Liver (tissue), 3 donors: ENCODE data around the gene ATP6V0D1.

ENCODE experiments used
- FOXA1 ChIP-seq: IDR thresholded peaks from 2 replicates; pipeline ENCODE4 v1.6.1; 2016; ENCODE audit warnings: antibody characterized with exemption
- GABPA ChIP-seq, 2 donors: IDR thresholded peaks in 1 of 2; conservative IDR thresholded peaks in 1 of 2; 2 replicates each; pipeline ENCODE4 v1.6.1; 2016; ENCODE audit warnings: antibody characterized with exemption in 2 of 2, mild to moderate bottlenecking in 1 of 2, moderate library complexity in 1 of 2
- HNF4G ChIP-seq: IDR thresholded peaks from 2 replicates; pipeline ENCODE4 v1.6.1; 2016; ENCODE audit warnings: antibody characterized with exemption
- JUND ChIP-seq, 2 donors: IDR thresholded peaks; 2 replicates each; pipeline ENCODE4 v1.6.1; 2016; ENCODE audit warnings: antibody characterized with exemption in 2 of 2
- MAX ChIP-seq: IDR thresholded peaks from 2 replicates; pipeline ENCODE4 v1.6.1; 2016; ENCODE audit warnings: antibody characterized with exemption
- RAD21 ChIP-seq, 2 donors: IDR thresholded peaks; 2 replicates each; pipeline ENCODE4 v1.6.1; 2016; ENCODE audit warnings: antibody characterized with exemption in 2 of 2, mild to moderate bottlenecking in 2 of 2
- REST ChIP-seq: IDR thresholded peaks from 2 replicates; pipeline ENCODE4 v1.6.1; 2016; ENCODE audit warnings: antibody characterized with exemption, mild to moderate bottlenecking
- RXRA ChIP-seq, 2 donors: IDR thresholded peaks; 2 replicates each; pipeline ENCODE4 v1.6.1; 2017 to 2018; ENCODE audit warnings: antibody characterized with exemption in 2 of 2, mild to moderate bottlenecking in 1 of 2
- SP1 ChIP-seq: IDR thresholded peaks from 2 replicates; pipeline ENCODE4 v1.6.1; 2018; ENCODE audit warnings: antibody characterized with exemption, mild to moderate bottlenecking
- TAF1 ChIP-seq: conservative IDR thresholded peaks from 2 replicates; pipeline ENCODE4 v1.6.1; 2016; ENCODE audit warnings: antibody characterized with exemption, mild to moderate bottlenecking
- TF ChIP-seq, protein P1 (sequence below): fragments of 150-350 bp; IDR thresholded peaks from 2 replicates; pipeline ENCODE4 v1.5.1; 2017; ENCODE audit warnings: improper control_type of control experiment, low read depth, low read length; ENCODE audit not compliant: missing input control
- TF ChIP-seq, protein P2 (sequence below): IDR thresholded peaks from 2 replicates; pipeline ENCODE4 v1.6.1; 2016; ENCODE audit warnings: antibody characterized with exemption
- donor health status: healthy.
- donor health status: healthy.

DNA sequence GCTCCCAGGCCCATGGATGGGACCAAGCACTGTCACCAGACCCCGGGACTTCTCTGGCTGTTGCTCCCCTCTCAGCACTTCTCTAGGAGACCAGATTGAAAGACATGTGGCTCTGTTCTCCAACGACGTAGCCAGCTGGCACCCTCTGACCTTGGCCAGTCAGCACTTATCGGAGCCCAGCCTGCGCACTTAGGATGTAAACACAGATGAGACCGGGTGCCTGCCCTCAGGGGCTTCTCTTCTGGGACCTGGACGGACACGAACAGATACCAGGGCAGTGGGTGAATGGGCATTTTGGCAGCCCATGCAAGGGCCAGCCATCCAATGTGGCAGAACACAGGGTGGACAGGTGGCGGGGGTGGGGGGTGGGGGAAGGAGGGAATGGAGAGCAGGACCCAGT, 71.3 kb downstream of the ATP6V0D1 start:
- TF ChIP-seq, protein P1, sequence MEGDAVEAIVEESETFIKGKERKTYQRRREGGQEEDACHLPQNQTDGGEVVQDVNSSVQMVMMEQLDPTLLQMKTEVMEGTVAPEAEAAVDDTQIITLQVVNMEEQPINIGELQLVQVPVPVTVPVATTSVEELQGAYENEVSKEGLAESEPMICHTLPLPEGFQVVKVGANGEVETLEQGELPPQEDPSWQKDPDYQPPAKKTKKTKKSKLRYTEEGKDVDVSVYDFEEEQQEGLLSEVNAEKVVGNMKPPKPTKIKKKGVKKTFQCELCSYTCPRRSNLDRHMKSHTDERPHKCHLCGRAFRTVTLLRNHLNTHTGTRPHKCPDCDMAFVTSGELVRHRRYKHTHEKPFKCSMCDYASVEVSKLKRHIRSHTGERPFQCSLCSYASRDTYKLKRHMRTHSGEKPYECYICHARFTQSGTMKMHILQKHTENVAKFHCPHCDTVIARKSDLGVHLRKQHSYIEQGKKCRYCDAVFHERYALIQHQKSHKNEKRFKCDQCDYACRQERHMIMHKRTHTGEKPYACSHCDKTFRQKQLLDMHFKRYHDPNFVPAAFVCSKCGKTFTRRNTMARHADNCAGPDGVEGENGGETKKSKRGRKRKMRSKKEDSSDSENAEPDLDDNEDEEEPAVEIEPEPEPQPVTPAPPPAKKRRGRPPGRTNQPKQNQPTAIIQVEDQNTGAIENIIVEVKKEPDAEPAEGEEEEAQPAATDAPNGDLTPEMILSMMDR = no peak
- no peak for TF ChIP-seq TAF1
- TF ChIP-seq REST = no peak
- TF ChIP-seq JUND (IDR thresholded peaks at IDR 0.05) = no peak
- TF ChIP-seq RXRA (IDR thresholded peaks at IDR 0.05) = no peak
- TF ChIP-seq, protein P2, sequence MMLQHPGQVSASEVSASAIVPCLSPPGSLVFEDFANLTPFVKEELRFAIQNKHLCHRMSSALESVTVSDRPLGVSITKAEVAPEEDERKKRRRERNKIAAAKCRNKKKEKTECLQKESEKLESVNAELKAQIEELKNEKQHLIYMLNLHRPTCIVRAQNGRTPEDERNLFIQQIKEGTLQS = no peak
- TF ChIP-seq SP1 = no peak
- no peak for TF ChIP-seq MAX
- no peak for TF ChIP-seq GABPA (IDR thresholded peaks at IDR 0.05 in 1 of 2, conservative IDR thresholded peaks at IDR 0.05 in 1 of 2)
- no peak for TF ChIP-seq RAD21 (IDR thresholded peaks at IDR 0.05)
- TF ChIP-seq HNF4G = no peak
- no peak for TF ChIP-seq FOXA1
